NCI-H1694 treated with DMSO at 0.1 percent for 48 hours (cell line): ENCODE data around the gene PCK1.

ENCODE experiments used
- DNase-seq: peaks from one replicate; lab custom pipeline; 2025; lab: John Stamatoyannopoulos, UW

PCK1 gene

DNA sequence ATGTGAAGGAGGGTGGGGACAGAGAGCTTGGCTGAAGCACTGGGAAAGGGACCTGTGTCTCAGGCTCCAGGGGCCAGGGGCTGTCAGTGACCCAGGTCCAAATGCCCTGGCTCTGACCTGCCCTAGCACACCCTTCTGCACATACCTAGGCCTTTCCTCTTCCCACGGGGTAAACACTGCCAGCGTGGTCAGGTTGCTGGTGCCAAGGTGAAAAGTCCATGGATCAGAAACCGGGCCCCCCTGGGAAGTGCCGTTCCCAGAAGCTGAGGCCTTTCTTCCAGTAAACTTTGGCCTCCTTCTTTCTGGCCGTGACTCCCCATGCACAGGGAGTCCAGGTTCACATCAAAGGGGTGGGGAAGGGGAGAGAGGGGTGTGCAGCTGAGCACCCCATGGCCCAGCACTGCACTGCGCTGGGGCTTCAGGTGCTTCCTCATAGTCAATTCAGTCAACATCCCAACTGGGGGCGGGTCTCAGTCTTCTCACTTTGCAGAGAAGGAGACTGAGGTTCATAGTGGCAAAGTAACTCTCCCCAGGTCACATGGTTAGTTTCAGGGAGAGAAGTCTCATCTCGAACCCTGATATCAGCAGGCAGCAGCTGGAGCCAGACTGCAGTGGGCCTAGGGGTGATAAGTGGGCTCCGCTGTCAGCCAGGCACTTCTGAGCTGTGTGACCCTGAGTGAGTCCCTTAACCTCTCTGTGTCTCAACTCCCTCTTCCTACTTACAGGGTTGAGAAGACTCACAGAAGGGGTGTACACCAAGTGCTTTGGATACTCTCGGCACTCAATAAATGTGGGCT is 17.0 kb downstream of the PCK1 start:
- DNase-seq = no peak

DNA sequence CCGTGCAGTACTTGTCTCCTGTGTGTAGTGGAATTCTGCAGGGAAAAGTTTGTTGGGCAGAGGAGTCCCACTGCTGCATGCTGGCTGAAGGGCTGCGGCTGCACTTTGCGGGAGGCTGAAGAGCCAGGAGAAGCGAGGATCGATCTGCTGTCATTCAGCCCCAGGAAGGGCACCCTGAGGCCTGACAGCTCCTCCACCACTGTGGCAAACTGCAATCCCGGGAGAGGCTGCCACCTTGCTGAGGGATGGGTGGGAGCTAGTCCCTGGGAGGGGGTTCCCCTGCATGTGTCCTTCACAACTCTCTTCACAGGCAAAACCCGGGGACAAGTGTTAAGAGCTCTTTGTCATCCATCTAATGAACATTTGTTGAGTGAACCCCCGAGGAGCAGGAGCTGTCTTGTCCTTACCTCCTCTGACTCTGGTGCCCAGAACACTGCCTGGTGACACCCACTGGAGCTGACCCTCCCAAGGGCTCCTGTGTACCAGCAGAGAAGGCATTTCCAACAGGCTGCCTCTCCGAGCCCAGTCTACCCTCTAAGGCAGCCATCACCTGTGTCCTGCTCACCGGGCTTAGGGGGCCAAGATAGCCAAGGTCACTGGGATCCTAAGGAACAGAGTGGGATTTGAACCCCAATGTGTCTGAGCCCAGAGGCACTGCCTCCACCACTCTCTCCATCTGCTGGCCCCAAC is 17.7 kb downstream of the PCK1 start:
- no peak for DNase-seq

DNA sequence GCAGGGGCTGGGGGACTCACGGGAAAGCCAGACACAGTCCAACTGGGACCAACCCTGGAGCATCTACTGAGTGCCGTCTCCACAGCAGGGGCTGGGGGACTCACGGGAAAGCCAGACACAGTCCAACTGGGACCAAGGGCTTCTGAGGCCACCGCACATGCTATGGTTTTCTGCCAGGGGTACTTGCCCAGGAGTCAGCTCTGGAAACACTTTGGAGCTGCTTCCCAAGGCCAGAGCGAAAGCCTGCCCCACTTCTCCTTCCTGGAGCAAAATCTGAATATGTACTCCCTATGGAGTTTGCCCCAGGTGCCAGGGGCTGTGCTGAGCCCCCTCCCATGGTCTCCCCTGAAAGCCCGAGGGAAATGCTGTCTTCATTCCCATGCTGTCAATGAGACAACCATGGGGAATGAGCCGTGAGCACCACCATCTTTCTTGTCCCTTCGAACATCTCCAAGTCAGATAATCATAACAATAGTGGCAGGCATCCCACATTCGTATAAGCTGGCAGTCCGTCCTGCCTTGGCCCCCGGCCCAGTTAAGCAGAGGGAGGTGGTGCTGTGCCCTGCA is 18.5 kb downstream of the PCK1 start:
- DNase-seq = no peak

DNA sequence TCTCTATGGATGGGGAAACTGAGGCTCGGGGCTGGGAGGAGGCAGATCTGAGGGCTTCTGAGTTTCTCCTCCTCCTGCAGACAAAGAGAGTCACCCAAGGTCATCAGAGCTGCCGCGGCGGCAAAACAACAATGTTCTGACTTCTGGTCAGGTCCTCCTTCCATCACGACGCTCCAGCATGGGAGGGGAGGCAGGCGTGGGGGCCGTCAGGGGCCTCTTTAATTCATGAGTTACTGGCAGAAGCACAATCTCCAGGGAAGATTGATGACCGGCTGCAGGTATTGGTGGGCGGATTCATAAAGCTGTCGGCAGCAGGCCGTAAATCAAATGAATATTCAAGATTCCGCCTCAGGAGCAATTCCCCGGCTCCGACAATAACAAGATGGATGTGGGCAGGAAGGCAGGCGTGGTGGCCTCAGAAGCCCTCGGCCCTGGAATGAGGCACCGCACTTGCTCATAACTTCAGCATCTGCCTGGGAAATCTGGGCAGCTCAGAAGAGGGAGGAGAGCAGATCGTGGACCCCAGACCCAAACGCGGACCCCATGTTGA is 19.1 kb downstream of the PCK1 start:
- DNase-seq = no peak

DNA sequence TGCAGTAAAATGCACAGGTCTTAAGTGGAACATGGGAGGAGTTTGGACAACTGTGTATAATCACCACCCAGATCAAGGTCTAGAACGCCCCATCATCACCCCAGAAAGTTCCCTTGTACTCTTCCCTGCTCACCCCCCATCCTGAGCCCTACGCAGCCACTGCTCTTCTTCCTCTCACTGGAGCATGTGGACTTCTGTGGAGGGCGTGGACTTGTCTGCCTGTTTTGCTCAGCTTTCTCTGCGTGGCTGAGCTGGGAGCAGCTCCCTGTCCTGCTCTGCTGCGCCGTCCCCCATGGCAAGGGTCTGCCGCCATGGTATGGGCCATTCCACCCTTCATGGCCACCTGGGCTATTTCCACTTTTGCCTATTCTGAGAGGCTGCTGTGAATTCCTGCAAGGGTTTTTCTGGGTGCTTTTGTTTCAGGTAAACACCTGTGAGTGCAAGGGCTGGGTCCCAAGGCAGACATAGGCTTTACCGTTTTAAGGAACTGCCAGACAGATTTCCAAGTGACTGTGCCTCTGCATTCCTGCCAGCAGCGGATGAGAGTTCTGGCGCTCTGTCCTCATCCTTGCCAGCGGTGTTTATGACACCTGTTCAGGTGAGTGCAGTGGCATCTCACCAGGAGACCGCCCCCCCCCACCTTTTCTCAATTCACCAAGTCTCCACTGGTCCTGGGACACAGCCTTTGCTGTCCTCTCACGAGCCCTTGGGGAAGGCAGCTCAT is 19.7 kb downstream of the PCK1 start:
- DNase-seq = no peak

DNA sequence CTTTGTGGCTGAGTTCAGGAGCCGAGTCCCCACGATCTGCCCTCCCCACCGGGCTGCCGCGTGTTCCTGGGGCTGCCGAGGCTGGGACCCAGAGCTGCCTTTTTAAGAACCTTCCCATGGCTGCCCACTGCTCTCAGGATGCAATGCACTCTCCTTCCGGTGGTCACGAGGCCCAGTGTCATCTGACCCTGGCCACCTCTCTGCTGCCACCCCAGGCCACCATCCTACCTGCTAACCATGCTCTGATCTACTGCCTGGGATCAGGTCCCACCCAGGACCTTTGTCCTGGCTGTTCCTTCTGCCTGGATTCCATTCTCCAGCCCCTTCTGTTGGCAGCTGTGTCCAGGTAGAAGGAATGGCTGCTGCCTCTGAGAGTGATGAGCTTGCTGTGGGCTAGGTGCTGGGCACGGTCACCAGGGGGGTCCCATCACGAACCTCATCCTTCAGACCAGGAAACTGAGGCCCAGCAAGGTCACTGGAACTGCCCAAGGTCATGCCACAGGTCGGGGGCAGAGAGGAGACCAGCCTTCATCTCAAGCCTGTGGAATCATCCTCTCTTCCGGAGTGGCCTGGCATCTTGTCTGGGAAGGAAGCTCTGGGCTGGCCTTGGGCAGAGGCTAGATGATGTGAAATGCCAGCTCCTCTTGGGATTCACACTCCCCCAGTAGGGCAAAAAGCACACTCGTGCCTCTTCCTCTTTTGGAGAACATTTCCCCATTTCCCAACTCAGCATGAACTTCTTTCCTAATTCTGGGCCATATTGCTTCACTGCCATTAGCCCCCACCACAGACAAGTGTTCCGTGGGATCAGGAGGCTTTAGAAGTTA is 20.5 kb downstream of the PCK1 start:
- no peak for DNase-seq

DNA sequence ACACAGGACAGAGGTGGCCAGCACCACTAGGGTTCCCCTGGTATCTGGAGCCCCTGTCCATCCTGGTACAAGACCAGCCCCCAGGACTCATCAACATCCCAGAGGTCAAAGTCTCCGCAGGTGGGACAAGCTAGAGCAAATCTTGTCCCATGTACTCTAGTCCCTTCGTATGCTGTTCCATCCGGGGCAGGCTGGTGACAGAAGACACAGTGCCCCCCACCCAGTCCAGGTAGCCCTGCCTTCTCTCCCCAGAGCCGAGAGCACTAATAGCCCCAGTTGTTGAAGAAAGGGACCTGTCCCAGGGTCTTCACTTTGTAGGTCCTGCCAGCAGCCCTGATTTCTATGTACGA is 21.1 kb downstream of the PCK1 start:
- no peak for DNase-seq

DNA sequence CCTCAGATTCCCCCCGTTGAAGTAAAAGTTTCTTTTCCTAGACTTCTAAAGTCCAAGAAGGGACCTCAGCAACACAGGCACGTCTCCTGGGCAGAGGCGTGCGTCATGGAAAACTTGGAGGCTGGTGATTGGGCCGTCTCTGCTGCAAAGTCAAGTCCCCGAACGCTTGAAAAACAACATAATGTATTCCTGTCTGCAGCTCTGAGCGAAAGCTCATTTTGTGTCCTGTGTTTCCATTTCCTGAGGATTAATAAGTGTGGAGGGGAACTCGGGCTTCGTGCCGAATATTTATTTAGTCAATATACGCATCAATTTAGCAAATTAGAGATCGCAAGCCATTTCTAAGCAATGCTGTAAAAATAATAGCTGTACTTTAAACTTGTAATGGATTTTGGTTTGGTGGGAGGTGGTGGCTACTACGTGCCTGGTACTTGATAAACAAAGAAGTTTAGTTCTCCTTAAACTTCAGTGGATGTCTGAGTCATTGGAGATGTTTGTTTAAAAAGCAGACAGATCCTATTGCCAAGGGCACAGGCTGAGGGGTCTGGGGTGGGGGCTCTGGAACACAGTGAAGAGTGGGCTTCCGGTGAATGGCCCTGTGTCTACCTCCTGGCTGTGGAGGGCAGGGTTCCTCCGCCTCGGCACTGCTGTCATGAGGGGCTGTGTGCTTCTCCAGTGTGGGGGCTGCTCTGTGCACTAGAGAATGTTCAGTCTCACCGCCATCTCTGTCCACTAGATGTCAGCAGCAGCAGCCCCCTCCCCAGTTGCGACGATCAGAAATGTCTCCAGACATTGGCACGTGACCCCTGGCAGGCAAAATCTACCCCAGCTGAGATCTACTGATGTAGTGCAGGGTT is 21.8 kb downstream of the PCK1 start:
- DNase-seq = no peak

DNA sequence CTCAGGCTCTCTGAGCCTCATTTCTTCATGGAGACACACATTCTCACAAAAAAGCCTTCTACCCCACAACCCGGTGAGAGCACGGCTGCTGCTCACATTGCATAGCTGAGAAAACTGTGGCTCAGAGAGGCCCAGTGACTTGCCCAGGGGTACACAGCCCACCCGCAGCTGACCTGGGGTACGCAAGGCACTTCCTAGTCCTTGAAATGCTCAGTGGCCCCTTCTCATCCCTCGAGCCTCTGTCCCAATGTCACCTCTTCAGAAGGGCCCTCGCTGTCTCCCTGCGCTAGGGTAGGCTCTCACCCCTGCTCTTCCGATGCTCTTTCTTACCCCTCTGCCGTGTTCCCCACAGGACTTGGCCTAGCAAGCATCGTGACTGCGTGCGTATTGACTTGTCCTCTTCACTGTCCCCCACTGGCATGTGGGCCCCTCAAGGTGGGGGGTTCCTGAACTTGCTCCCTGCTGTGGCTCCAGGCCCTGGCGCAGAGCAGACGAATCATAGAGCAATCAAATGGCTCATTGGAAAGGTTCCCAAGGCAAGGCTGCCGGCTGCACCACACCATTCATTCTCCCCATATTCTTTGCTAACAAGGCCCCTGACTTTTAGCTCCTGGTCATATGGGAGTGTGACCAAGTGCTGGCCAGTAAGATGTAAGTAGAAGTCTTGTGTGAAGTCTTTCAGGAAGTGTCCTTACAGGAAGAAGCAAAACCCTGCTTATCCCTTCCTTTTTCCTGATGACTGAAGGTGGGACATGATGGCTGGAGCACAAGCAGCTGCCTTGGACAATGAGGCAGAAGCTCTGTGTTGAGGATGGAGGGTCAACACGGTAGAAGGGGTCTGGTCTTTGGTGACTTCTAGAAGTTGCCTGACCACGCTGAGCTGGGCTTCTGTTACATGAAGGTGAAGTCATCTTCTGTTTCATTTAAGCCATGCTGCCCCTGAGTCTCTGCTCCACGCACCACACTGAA is 22.7 kb downstream of the PCK1 start:
- DNase-seq = no peak

DNA sequence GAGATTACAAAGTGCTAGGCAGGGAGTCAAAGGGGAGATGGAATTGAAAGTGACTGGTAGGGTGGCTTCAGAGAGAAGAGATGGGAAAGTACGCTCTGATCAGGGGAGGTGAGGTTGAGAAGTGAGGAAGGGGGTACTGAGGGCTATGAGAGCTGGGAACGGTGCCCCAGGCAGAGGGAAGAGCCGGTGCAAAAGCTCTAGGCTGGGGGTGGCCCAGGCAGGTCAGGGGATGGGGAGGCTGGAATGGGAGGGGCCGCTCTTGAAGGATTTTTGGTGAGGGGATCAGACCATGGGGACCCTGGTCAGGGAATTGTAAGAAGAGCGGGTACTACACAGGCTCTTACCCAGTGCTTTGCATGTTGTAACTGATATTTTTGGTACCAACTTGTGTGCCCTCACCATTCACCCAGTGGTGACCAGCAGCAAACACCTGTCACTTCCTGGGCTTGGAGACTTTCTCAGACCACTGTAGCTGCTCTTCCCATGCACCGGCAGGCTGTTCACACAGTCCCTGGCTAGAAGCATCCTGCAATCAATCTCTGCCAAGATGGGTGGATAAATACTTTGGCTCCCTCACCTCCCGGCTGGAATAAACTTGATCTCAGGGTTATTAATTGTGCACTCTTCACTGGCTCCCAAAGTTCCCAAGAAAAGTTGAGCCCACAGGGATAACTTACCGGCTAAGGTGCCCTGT is 24.0 kb downstream of the PCK1 start:
- DNase-seq = no peak

DNA sequence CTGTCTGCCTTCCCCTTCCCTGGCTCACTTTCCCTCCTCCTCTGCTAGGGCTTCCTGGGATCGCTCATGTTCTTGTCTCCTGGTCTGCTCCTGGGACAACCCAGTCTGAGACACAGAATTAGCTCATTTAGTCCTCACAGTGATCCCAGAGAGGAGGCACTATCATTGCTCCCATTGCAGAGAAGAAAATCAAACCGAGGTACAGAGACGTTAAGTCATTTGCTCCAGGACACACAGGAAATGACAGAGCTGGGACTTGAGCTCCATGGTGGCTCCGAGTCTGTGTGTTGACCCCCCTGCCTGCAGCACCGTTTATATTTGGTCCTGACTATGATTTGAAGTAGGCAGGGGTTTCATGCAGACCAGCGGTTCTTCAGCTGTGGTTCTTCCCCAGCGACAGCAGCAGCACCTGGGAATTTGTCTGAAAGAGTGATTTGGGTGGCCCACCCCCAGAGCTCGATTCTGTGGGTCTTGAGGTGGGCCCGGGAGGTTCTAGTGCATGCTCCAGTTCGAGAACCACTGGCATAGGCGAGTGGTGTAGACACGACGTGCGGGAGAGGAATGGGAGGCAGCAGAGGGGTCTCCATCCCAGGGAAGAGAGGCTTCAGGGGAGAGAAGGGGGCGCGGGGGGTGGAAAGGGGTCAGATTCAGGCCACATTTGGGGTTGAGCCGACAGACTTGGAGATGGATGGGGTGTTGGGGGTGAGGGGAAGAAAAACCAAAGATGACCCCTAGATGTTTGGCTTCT is 24.7 kb downstream of the PCK1 start:
- no peak for DNase-seq

DNA sequence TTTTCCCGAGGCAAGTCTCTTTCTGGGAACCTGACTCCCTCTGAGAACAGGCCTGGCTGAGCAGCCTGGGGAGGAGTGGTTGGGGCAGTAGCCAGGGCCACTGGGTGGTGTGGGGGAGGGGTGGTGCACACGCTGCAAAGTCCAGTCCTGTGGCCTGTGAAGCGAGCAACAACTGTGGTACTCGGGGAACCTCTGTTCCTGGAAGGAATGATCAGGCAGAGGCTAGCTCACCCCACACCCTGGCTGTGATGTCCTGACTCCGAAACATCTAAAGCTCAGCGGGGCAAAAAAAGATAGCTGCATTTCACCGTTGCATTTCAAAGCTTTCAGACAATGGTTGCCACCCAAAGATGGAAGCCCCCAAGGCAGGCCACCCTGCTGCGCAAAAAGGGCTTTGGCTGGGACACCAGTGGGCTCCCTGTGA is 25.5 kb downstream of the PCK1 start:
- no peak for DNase-seq

DNA sequence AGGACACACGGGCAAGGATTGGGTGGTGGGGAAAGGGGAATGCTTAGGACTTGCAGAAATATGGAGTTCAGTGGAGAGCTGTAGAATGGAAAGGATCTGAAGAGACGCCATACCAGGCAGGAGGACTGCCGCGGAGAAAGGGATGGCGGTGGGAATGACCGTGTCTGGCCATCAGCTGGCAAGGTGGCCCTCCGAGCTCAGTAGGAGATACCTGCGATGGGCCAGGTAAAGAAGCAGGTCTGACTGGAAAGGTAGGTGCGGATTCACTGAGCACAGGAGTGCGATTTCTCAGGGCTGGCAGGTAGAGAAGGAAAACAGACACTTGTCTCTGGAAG is 26.0 kb downstream of the PCK1 start:
- no peak for DNase-seq

DNA sequence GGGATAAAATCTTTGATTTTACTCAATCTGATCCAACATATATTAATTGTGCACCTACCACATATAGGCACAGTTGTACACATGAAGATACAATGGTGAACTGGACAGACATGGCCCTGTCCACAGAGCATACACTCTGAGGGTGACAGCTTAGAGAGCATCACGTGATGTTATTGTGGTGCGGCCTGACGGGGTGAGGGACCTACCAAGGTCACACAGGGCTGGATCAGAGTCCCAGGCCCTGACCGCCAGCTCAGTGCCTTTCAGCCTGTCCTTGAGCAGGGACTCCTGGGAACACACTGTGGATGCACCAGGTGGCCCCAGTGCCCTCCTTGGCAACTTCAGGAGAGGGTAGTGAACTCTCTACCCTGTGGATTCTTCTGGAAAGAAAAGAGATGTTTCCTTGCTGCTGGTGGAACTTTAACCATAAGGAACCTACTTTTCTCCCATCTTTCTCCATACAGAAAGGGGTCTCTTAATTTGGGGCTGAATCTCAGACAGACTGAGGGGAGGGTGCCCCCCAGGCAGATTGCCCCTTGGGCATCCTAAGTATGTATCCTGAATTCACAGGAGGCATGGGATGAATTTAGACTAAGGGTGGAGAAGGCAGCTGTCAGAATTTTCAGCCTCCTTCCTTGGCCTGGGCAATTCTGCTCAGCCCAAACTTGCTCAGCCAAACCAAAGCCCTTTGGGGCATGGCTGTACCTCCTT is 26.5 kb downstream of the PCK1 start:
- DNase-seq = no peak

DNA sequence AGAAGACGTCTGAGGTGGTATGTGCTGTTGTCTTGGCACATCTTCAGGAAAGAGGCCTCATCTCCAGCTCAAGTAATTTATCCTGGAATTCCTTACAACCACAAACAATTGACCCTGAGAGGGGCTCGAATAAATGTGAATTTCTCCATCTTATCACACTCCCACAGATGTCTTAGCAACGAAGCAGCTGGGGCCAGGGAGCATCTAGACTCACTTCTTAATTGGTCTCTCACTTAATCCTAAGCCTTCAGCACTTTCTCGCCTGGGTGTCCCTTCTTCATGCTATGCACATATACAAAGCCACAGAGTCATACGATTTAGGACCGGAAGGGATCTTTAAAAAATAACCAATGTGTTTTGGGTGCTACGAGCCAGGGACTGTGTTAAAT is 27.1 kb downstream of the PCK1 start:
- DNase-seq = no peak

DNA sequence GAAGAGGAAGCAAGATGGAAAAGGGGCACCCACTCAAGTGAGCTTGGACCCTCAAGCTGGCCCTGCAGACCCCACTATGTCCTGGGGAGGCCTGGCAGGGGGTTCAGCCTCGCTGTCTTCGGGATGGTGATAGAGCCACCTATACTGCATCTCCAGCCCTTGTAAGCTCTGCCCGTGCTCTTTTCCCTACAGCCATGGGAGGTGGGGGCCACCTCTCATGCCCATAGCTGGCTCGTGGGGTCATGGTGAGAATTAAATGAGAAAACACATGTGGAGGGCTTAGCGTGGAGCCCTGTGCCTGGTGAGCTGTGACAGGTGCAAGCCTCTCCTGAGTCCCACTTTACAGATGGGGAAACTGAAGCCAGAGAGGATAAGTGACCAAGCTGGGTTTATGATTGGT is 27.7 kb downstream of the PCK1 start:
- DNase-seq = no peak

DNA sequence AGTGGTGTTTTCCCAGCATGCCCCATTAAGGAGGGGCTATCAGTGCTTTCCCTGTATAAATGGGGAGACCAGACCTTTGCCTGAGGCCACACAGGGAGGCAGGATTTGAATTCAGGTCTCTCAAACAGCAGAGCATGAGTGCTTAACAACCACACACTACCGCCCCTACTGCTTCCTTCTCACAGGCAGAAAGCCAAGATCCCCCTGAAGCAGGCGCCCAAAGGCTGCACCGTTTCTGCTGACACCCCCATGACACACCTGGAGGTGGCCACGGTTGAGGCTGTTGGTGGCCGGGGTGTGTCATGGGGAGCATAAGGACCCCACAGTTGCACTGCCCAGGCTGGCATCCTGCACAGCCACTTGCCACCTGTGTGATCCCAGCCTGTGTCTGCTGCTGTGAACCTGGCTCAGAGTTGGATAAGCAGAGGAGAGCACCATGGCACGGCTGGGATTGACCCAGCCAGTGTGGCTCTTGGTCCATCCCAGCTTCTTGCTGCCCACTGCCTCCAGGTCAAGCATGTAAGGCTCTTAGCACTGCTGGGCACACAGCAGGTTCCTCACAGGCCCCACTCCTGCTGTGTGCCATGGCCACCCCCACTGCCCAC is 28.3 kb downstream of the PCK1 start:
- DNase-seq = no peak
